Glomerular endothelial cell (primary cell): ENCODE measurements around the gene PPIG. TPM values are rescaled to one million over a fixed set of nuclear protein-coding genes. Genes with fewer than 3 reads are reported as not detected.
"Not testable (repeated sequence)": the region's sequence is repeated elsewhere in the genome, so short reads cannot be mapped to it uniquely, and the experiment has no call there.

Experiments
- DNase-seq: peaks from one replicate; pipeline ENCODE4 v3.0.0-alpha.2; 2011; ENCODE audit warnings: low read depth, low spot score; ENCODE audit errors: extremely low read depth
- total RNA-seq: library from RNA; depleted of rRNA; stranded (reverse); fragments of >200 nt; gene quantifications from 2 replicates; pipeline ENCODE4 v1.2.3, GENCODE V29; 2015

Gene PPIG
- total RNA-seq, 1 donor from 2014 or later = 21.2 TPM

DNA sequence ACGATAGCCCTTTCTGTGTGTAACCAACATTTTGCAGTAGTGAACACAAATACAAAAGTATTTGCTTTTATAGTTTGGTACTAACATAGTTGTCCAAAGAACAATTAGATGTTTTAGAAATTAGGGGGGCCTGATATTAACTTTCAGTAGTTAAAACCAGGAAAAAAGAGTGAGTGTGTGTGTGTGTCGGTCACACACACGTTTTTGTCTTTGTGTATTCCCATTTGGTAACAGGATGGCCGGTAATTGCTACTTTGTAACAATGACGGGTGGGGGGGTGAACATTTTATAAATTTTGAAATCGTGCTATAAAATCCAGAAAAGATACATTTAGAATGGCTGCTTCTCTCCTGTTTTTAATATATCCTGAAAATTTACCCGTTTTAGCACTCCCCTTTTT, 1.5 kb downstream of the PPIG start:
- DNase-seq = no peak

DNA sequence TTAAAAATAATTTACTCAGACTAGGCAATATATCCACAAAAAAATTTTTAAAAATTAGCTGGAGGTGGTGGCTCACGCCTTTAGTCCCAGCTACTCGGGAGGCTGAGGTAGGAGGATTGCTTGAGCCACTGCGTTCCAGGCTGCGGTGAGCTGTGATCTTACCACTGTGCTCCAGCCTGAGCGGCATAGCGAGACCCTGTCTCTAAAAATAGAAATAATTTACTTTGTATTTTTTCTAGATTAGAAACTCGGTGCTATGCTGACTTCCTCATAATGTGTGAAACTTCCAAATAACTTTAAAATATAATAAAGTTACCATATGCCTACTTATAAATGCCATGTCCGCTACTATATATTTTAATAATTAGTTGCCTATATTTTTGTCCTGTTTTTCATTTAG, 6.7 kb downstream of the PPIG start:
- DNase-seq = no peak

DNA sequence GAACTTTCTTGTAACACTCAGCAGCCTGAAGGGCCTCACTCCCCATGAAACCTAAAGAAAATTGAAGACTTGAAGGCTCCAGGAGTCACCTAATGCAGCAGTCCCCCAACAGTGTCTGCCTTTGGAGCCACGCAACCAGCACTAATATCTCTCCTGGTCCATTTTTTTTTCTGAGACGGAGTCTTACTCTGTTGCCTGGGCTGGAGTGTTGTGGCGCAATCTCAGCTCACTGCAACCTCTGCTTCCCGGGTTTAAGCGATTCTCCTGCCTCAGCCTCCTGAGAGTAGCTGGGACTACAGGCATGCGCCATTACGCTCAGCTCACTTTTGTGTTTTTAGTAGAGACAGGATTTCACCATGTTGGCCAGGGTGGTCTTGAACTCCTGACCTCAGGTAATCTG, 12.4 kb downstream of the PPIG start:
- DNase-seq = not testable (repeated sequence)

DNA sequence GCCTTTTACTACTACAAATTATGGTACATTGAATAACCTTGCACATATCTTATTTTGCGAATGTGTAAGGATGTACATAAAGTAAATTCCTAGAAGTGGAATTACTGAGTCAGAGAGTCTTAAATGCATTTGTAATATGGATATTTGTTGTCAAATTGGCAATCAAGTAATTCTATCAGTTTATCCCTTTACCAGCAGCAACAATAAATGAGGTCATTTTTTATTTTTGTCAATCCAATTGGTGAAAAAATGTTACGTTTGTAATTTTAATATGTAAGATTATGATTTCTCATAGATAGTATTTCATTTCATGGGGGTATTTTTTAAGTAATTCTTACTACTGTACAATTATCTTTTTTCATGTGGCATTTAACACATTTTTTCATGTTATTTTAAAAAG, 14.8 kb downstream of the PPIG start:
- no peak for DNase-seq

DNA sequence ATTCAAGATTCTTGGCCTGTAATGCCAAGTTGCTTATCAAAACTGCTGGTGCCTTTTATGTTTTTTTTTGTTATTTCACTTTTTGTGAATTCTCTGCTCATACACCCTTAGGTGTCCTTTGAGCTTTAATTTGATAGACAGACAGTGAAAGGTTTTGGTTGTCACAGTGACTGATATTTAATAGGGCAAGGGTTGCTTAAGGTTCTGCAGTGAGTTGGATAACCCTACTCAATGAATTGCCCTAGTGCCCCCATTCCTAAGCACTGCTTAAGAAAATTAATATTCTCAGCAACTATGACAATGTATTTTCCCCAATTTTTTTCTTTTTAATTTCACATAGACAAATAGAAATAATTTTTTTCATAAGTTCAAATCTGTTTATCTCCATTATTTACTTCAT, 15.4 kb downstream of the PPIG start:
- no peak for DNase-seq

DNA sequence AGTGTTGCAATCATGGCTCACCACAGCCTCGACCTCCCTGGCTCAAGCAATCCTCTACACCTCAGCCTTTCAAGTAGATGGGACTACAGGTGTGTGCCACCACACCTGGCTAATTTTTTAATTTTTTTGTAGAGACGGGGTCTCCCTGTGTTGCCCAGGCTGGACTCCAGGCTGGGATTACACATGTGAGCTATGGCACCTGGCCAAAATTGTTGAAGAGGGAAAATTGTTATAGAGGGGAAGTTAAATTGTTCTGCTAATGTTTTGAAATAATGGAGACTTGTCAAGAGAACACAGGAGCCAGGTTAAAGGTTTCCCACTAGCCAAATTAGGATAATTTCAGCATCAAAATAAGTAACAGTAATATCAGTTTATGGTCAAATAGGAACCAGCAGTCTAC, 25.1 kb downstream of the PPIG start:
- DNase-seq = no peak

DNA sequence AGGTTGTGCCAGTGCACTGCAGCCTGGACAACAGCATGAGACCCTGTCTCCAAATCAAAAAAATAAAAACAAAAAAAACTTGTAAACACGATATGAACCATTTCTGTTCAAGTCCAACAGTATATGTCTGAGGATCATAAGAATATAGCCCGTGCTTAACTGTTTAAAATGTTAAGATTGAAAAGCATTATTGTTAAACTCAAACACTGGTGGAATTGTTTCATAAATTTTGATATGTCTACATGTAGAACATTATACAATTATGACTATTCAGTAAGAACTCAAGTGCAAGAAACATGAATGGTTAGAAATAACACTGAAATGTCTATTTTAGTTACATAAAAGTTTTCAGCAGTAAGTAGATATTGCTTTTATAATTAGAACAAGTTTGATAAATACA, 29.7 kb downstream of the PPIG start:
- no peak for DNase-seq

DNA sequence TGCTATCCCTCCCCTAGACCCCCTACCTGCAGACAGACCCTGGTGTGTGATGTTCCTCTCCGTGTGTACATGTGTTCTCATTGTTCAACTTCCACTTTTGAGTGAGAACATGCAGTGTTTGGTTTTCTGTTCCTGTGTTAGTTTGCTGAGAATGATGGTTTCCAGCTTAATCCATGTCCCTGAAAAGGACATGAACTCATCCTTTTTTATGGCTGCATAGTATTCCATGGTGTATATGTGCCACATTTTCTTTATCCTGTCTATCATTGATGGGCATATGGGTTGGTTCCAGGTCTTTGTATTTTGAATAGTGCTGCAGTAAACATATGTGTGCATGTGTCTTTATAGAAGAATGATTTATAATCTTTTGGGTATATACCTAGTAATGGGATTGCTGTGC, 31.8 kb downstream of the PPIG start:
- DNase-seq = not testable (repeated sequence)

DNA sequence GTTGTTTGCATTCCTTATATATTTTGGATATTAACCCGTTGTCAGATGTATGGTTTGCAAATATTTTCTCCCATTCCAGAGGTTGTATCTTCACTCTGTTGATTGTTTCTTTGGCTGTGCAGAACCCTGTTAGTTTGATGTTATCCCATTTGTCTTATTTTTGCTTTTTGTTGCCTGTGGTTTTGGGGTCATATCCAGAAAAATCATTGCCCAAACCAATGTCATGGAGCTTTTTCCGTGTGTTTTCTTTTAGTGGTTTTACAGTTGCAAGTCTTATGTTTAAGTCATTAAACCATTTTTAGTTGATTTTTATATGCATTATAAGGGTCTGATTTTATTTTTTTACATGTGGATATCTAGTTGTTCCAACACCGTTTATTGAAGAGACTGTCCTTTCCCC, 35.8 kb downstream of the PPIG start:
- DNase-seq = no peak

DNA sequence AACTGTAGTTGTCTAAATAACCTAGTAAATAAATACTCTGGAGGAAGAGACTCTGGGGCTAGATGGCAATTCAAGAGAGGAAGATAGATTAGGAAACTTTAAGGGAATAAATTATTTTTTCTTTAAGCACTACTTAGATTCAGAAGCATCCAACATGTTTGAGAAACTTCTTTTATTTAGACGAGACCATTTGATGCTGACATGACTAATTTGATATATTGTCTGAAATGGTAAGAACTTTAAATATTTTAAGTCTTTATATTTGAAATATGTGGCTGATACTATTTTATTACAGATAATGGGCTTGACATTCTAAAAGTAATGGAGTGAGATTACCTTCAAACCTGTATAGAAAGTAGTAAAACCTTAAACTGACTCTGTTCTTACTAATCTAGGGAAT, 36.4 kb downstream of the PPIG start:
- no peak for DNase-seq

DNA sequence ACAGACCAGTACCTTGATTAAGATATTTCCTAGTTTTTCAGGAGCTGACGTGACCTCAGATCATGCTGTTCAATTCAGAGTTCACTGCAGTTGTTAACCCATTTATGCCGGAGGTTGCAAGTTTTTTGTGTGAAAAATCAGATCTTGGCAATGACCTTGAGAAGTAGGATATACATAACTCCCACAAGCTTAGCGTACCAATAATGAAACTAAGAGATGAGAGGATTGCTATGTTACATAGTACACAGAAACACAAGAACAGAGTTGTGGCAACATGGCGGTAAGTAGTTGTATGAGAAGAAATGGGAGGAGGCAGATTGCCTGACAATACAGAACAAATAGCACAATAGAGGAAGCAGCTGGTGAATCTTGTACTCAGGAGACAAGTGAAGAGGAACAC, 39.1 kb downstream of the PPIG start:
- DNase-seq = no peak

DNA sequence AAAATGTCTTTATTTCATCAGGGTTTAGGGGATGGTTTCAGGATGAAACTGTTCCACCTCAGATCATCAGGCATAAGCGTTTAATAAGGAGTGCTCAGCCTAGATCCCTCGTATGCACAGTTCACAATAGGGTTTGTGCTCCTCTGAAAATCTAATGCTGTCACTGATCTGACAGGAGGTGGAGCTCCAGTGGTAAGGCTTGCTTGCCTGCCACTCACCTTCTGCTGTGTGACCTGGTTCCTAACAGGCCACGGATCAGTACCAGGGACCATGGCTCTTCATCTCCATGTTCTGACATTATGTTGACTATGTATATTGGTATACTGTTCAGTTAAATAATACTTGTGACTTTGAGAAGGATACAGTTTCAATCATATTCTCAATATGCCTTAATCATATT, 41.6 kb downstream of the PPIG start:
- DNase-seq = no peak

DNA sequence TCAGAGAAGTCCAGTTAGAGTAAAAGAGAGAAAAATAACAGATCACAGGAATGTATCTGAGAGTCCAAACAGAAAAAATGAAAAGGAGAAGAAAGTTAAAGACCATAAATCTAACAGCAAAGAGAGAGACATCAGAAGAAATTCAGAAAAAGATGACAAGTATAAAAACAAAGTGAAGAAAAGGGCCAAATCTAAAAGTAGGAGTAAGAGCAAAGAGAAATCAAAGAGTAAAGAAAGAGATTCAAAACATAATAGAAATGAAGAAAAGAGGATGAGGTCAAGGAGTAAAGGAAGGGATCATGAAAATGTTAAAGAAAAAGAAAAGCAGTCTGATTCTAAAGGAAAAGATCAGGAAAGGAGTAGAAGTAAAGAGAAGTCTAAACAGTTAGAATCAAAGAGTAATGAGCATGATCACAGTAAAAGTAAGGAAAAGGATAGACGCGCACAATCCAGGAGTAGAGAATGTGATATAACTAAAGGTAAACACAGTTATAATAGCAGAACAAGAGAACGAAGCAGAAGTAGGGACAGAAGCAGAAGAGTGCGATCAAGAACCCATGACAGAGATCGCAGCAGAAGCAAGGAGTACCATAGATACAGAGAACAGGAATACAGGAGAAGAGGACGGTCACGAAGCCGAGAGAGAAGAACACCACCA, 52.4 kb downstream of the PPIG start:
- no peak for DNase-seq

DNA sequence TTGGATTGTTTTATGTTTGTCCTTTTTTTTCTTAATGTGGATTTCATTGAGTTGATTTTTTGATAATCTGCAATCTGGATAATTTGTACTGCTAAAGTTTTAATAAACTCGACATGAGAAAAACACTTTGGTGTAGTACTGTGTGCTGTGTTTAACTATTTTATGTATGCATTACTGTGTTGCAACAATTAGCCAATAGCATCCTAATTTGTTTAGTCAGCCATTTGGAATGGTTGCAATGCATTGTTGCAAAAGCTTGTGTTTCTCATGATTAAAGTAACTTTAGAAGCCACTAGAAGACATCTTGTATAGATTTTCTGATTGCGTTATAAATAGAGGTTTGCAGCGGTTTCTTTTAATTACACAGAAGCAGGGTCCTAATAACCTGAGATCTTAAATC, 53.5 kb downstream of the PPIG start:
- no peak for DNase-seq

DNA sequence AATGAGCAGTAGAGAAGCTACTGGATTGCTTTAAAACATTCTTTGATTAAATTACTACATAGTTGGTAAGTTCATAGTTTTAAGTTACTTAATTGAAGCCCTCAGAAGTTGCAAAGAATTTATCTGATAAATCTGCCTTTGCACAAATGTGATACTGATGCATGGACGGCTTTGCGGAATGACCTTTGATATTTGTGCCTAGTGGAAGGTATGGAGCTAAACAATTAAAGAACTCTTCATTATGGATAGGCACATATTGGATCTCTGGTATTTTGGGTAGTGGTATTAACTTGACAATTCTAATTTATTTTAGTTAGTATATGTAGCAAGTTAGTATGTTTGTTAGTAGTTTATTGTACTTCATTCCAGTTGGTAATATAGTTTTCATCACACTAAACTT, 56.0 kb downstream of the PPIG start:
- DNase-seq = no peak

DNA sequence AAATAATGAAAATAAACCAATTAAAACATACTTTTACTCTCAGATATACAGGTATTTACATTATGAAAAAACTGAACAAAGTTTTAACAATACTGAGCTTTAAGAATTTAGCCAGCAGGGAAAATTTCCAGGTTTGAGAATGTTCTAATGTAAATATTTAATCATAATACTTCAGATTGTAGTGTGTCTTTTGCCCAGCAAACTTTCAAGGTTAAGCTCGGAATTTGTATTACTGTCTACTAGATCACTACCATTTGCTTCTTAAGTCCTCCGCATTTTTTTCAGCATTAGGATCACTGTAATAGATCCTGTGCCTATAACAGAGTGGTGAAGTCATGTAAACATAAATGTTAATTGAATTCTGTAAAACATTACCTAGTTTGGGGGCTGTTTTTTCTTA, 57.3 kb downstream of the PPIG start:
- no peak for DNase-seq

DNA sequence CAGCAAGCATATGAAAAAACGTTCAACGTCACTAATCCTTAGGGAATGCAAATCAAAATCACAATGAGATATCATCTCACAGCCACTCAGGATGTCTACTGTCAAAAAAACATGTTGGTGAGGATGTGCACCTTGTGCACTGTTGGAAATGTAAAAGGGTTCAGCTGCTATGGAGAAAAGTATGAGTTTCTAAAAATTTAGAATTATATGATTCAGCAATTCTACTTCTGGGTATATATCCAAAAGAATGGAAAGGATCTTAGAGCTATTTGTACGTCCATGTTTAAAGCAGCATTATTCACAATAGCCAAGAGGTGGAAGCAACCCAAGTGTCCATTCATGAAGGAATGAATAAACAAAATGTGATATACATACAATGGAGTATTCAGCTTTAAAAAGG, 60.0 kb downstream of the PPIG start:
- no peak for DNase-seq

DNA sequence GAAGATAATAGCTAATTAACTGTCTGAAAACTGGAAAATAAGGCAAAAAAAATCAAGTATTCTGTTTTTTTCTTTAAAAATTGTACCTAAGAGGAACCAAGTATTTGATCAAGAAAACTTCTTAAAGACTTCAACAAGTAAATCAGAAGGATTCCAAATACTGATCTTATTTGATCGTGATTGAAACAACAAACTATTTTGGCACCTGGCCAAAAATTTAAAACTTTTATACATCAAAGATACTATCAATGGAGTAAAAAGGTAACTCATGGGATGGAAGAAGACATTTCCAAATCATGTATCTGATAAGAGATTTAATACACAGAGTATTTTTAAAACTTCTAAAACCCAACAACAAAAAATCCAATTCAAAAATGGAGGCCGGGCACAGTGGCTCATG, 63.3 kb downstream of the PPIG start:
- DNase-seq = no peak

DNA sequence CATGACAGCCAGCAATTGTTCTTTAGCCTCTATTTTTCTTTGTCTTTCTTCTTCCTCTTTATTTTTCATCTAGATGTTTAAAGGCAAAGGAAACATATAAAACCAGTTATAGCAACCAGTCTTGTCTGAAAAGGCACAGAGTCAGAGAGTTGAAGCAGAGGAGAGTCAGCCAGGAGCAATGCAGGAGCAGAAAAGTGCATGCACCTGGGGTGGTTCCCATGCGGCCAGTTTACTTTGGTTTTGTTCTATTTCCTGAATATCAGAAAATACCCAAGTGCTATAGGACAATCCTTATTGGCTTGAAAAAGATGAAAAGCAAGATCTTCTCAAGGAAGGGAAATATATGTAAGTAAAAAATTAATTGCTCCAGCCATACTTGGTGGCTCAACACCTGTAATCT, 65.1 kb downstream of the PPIG start:
- no peak for DNase-seq

DNA sequence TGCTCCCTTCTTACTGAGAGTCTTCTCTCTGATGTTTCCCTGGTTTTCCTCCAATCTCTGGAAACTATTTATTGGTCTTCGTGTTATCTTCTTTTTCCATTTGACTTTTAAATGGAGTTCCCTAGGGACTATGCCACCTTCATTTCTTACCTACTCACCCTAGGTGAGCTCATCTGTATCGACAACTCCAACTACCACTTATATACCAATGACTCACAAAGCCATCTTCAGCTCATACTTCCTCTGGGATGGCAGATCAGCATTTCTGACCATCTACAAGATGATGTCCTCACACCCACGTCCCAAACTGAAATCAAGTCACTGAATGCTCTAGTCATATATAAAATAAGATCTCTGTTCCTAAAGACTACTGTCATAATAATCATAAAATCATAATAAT, 69.5 kb downstream of the PPIG start:
- no peak for DNase-seq

DNA sequence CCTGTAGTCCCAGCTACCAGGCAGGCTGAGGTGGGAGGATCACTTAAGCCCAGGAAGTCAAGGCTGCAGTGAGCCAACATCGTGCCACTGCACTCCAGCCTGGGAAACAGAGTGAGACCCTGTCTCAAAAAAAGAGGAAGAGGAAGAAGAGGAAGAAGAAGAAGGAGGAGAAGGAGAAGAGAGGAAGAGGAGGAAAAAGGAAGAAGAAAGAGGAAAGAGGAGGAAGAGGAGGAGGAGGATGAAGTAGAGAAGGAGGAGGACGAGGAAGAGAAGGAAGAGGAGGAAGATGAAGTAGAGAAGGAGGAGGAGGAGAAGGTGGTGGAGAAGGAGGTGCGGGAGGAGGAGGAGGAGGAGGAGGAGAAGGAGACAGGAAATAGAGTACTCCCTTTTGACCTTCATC, 72.0 kb downstream of the PPIG start:
- DNase-seq = no peak

DNA sequence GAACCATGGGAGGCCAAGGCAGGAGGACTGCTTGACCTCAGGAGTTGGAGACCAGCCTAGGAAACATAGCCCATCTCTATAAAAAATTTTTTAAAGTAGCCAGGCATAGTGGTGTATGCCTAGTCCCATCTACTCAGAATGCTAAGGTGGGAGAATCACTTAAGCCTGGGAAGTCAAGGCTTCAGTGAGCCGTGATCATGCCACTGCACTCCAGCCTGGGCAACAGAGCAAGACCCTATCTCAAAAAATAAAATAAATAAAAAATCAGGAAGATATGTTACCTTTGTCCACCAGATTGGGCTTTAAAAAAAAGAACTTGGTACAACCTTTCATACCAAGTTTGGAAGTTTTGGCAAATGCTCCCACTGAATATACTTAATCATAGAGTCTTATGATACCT, 74.7 kb downstream of the PPIG start:
- DNase-seq = no peak

DNA sequence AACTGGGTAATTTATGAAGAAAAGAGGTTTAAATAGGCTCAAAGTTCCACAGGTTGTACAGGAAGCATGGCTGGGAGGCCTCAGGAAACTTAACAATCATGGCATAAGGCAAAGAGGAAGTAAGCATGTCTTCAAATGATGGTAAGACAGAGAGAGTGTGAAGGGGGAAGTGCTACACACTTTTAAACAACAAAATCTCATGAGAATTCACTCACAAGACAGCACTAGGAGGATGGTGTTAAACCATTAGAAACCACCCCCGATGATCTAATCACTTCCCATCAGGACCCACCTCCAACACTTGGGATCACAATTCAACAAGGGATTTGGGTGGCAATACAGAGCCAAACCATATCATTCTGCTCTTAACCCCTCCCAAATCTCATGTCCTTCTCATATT, 75.2 kb downstream of the PPIG start:
- no peak for DNase-seq

DNA sequence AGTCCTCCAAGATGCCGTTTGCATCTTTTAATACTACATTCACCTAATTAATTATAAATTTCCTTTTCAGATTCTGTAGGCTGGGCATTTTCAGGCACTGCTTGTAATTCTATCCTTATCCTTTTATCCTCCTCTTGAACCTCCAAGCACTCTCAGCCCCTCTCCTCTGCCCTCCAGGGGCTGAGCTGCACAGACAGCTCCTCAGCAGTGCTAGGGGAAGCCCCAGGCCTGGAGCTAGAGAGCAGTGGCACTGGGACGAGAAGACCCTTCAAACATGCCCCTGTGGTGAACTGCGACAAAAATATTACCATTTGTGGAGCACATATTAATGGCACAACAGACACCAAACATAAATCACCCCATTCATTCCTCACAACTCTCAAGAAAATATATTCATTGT, 77.1 kb downstream of the PPIG start:
- no peak for DNase-seq
